ENCODE results near the gene BMP8A.
A peak's percentile ranks its signal among the peaks of the same experiment; 100 is the strongest.
"Not testable (repeated sequence)": the region's sequence is repeated elsewhere in the genome, so short reads cannot be mapped to it uniquely, and the experiment has no call there.

BMP8A gene

GRCh38 chr1:39491146-39491921, at the start of gene BMP8A:
BMP8A (plus strand) TSS chr1:39491636; CDS start chr1:39491992, 356 bp downstream.
- no peak for TF ChIP-seq CTCF (conservative IDR thresholded peaks at IDR 0.05)
- TF ChIP-seq ZFX (IDR thresholded peaks at IDR 0.05) = peak; percentile 32; the same call in 1 of the 2 replicates
- peak within 1 kb of the TSS; percentile 41 for H3K27ac ChIP-seq

GRCh38 chr1:39441797-39442196, 49.6 kb upstream of the BMP8A start:
- H3K27ac ChIP-seq = no peak overlapping the region
- TF ChIP-seq ZFX (IDR thresholded peaks at IDR 0.05) (no peak), CTCF (conservative IDR thresholded peaks at IDR 0.05) (no peak)

GRCh38 chr1:39445573-39445972, 45.9 kb upstream of the BMP8A start:
- TF ChIP-seq CTCF (conservative IDR thresholded peaks at IDR 0.05) = no peak
- TF ChIP-seq ZFX (IDR thresholded peaks at IDR 0.05) = no peak
- no peak overlapping the region for H3K27ac ChIP-seq

GRCh38 chr1:39446986-39447567, 44.4 kb upstream of the BMP8A start:
- TF ChIP-seq ZFX (IDR thresholded peaks at IDR 0.05) (no peak), CTCF (conservative IDR thresholded peaks at IDR 0.05) (no peak)
- no peak overlapping the region for H3K27ac ChIP-seq

- not testable (repeated sequence) for H3K27ac ChIP-seq
Observed at GRCh38 chr1:39450041-39450440, 41.4 kb upstream of the BMP8A start.

GRCh38 chr1:39450956-39451606, 40.4 kb upstream of the BMP8A start:
- H3K27ac ChIP-seq = no peak overlapping the region
- TF ChIP-seq CTCF (conservative IDR thresholded peaks at IDR 0.05) (no peak), ZFX (IDR thresholded peaks at IDR 0.05) (no peak)

GRCh38 chr1:39452081-39452480, 39.4 kb upstream of the BMP8A start:
- no peak for TF ChIP-seq ZFX (IDR thresholded peaks at IDR 0.05)
- TF ChIP-seq CTCF (conservative IDR thresholded peaks at IDR 0.05) = no peak
- no peak overlapping the region for H3K27ac ChIP-seq
